Skeletal muscle tissue (tissue), 5 donors: Measurements from ENCODE around the gene VSIG10. TPM values are rescaled to one million over a fixed set of nuclear protein-coding genes. Genes with fewer than 3 reads are reported as not detected.
"Not testable (repeated sequence)": the region's sequence is repeated elsewhere in the genome, so short reads cannot be mapped to it uniquely, and the experiment has no call there.

ENCODE experiments used
- H3K27ac ChIP-seq: one replicate; pipeline ENCODE4 v1.7.0; 2013; ENCODE audit warnings: mild to moderate bottlenecking, low read depth, low read length, inconsistent platforms
- H3K27me3 ChIP-seq, 3 donors: one replicate each; pipeline ENCODE4 v1.7.0; 2013; ENCODE audit warnings: low read length in 3 of 3; ENCODE audit not compliant: control insufficient read depth in 3 of 3, insufficient read depth in 3 of 3
- H3K36me3 ChIP-seq, 3 donors: one replicate each; pipeline ENCODE4 v1.7.0; 2013; ENCODE audit warnings: low read length in 3 of 3; ENCODE audit not compliant: control insufficient read depth in 3 of 3, insufficient read depth in 3 of 3
- H3K4me1 ChIP-seq, 3 donors: one replicate each; pipeline ENCODE4 v1.7.0; 2013; ENCODE audit warnings: low read length in 3 of 3, mild to moderate bottlenecking in 3 of 3; ENCODE audit not compliant: control insufficient read depth in 3 of 3, insufficient read depth in 3 of 3
- H3K4me3 ChIP-seq, 3 donors: one replicate each; pipeline ENCODE4 v1.7.0; 2013; ENCODE audit warnings: low read length in 3 of 3
- H3K9ac ChIP-seq, 3 donors: one replicate each; pipeline ENCODE4 v1.7.0; 2013; ENCODE audit warnings: low read length in 3 of 3, mild to moderate bottlenecking in 3 of 3, moderate library complexity in 2 of 3, low read depth in 1 of 3
- H3K9me3 ChIP-seq, 3 donors: one replicate each; pipeline ENCODE4 v1.7.0; 2013; ENCODE audit warnings: low read length in 3 of 3; ENCODE audit not compliant: control insufficient read depth in 3 of 3
- small RNA-seq: library from RNA; depleted of rRNA; stranded (forward); fragments of <200 nt; gene quantifications from one replicate; pipeline ENCODE3, GENCODE V24; 2014
- total RNA-seq: library from RNA; depleted of rRNA; stranded (reverse); fragments of >200 nt; gene quantifications from one replicate; pipeline ENCODE4 v1.2.3, GENCODE V29; 2014
- donor health status: Osteomylitis.

The VSIG10 gene
- total RNA-seq, 1 donor from 2014 or later: 20.4 TPM

DNA sequence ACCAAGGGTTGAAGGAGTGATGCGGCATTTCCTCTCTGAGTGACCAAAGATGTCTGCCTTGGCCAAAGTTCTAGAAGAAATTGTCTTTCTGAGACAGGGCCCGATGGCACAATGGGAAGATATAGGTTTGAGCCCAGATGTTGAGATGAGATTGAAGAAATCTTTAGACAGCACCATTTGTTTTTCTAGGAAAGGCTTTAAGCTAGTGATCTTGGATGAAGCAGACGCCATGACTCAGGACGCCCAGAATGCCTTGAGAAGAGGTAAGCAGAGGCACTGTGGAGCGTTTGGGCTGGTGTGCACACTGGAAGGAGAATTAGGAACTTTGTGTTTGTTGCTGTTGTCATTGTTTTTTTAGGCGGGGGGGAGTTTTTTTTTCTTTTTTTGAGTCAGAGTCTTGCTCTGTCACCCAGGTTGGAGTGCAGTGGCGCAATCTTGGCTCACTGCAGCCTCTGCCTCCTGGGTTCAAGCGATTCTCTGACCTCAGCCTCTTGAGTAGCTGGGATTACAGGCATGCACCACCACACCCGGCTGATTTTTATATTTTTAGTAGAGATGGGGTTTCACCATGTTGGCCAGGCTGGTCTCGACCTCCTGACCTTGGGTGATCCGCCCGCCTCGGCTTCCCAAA is 81.6 kb downstream of the VSIG10 start:
- not testable (repeated sequence) for H3K9me3 ChIP-seq
- peaks cover 15 to 42% (median 38%) of the 10 kb centered on the region in 3 donors for H3K36me3 ChIP-seq

DNA sequence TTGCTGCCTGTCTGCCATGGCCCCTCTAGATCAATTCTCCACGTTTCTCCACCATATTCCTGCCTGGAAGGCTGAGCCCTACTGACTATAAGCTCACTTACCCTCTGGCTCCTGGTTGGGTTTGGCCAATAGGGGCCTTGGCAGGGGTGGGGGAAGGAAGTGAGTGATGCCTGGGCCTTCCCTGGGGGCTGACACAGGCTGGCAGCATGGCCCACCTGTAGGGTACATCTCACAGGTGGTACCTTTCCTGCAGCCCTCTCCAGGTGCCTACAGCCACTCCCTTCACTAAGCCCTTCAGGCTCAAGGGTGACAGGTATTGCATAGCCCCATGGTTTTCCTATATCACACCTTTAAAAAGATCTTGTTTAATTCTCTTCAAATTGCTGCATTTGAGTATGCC is 83.8 kb downstream of the VSIG10 start:
- Histone ChIP-seq H3K36me3 (peaks cover 3 to 25% (median 19%) of the 10 kb centered on the region in 3 donors), H3K9me3 (no peaks in the 10 kb centered on the region), H3K9ac (no peak overlapping the region), H3K27ac (no peak overlapping the region), H3K4me1 (peaks cover 8 to 10% (median 9%) of the 10 kb centered on the region in 3 donors), H3K27me3 (no peaks in the 10 kb centered on the region), H3K4me3 (no peak overlapping the region)

More for the DNA sequence above, 81.6 kb downstream of the VSIG10 start:
- not testable (repeated sequence) for H3K4me1 ChIP-seq, H3K27me3 ChIP-seq, H3K27ac ChIP-seq, H3K4me3 ChIP-seq, H3K9ac ChIP-seq

DNA sequence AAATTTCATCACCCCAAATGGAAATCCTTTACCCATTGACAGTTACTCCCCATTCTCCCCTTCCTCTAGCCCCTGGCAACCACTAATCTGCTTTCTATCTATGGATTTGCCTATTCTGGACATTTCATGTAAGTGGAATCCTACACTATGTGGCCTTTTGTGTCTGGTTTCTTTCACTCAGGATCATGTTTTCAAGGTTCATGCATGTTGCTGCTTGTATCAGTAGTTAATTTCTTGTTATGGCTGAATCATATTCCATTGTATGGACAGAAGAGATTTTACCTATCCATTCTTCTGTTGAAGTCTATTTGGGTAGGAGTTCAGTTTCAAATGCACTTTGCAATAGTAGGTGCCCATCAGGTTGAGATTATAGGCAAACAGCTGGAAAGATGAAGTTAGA is 85.9 kb downstream of the VSIG10 start:
- no peak overlapping the region for H3K9ac ChIP-seq
- H3K36me3 ChIP-seq: peaks cover 0 to 21% (median 14%) of the 10 kb centered on the region in 3 donors
- no peak overlapping the region for H3K27ac ChIP-seq
- H3K27me3 ChIP-seq: no peaks in the 10 kb centered on the region
- H3K4me3 ChIP-seq: no peak overlapping the region
- no peaks in the 10 kb centered on the region for H3K9me3 ChIP-seq
- H3K4me1 ChIP-seq: peaks cover 8 to 10% (median 9%) of the 10 kb centered on the region in 3 donors

DNA sequence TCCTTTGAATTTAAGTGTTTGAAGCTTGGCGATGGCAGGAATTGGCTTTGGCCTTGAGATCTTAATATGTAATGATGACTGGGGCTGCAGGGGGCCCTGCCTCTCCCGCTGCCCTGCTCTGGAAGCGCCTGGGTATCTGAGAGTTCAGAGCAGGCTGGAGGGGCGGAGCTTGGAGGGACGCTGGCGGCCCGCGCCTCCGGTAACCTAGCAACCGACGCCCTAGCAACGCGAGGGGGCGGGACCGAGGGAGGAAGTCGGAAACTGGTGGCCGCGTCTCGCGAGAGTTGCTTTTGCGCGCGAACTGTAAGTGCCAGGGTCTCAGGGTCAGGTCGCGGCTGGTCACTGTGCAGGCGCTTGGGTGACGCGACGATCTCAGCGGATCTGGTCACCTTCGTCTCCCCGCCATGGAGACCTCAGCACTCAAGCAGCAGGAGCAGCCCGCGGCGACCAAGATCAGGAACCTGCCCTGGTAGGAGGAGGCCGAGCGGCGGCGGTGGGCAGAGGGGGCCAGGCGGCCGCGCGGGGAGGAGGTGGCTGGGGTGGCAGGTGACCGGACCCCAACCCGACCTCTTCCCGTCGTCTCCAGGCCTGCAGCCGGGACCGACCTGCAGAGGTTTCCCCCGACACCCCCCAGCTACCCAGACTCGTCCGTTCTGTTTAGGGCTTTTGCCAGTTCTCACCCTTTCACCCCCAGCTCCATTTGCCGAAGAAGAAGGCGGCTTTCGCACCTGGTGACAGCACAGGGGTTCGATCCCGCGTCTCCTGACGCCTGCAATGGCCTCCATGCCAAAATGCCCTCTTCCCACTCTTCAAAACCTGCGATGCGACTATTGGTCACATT is 87.2 kb downstream of the VSIG10 start, which contains the start of gene RFC5:
TSS of gene RFC5 (plus strand) at position 280 of the 841 bp plus-strand sequence. CDS start at position 405, 125 bp downstream.
- Histone ChIP-seq H3K27ac (no peak within 1 kb of the TSS), H3K4me3 (peak within 1 kb of the TSS; percentile 88 to 97 (median 90)), H3K27me3 (no peaks in the 10 kb centered on the region), H3K4me1 (peaks cover 8 to 10% (median 9%) of the 10 kb centered on the region in 3 donors), H3K9me3 (no peaks in the 10 kb centered on the region), H3K36me3 (peaks cover 0 to 16% (median 13%) of the 10 kb centered on the region in 3 donors), H3K9ac (peak within 1 kb of the TSS; percentile 84 to 88 (median 86))

DNA sequence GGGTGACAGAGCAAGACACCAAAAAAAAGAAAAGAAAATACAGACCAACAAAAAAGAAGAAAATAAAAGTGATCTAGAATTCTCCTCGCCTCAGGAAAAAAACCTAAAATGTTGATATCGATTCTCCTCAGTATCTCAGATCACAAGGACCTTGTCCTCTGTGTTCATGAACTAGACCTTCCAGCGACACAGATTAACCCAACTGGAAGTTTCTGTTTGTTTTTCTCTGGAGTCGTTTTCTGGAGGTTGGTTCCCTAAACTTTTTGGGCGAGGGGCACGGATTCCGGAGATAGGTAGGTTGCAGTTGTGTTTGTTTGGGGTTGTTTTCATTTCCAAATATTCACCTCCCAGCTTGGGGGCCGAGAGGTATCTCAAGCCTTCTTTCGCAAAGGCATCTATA is 87.9 kb downstream of the VSIG10 start:
- Histone ChIP-seq H3K27ac (no peak overlapping the region), H3K27me3 (no peaks in the 10 kb centered on the region)

DNA sequence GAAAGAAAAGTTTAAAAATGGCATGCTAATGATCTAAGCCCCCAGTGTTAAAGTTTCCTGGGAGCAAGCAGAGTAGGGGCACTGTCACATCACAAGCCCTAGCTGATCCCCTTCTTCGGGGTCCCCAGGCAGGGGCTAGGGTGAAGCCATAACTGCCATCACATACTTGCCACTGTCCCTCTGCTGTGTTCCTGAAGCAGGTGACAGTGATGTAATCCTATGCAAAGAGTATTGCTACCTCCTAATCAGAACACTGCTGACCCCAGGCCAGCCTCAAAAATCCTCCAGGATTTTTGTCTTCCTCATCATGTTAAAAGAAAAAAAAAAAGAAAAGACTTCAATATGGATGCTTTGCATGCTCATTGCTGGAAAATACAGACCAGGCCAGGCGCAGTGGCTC is 88.5 kb downstream of the VSIG10 start:
- H3K27me3 ChIP-seq: no peaks in the 10 kb centered on the region
- H3K4me3 ChIP-seq: no peak overlapping the region
- H3K4me1 ChIP-seq: peaks cover 8 to 10% (median 9%) of the 10 kb centered on the region in 3 donors
- H3K9ac ChIP-seq: no peak overlapping the region
- peaks cover 0 to 14% (median 13%) of the 10 kb centered on the region in 3 donors for H3K36me3 ChIP-seq
- H3K27ac ChIP-seq: no peak overlapping the region
- H3K9me3 ChIP-seq: no peaks in the 10 kb centered on the region

More for the DNA sequence above, 87.9 kb downstream of the VSIG10 start:
- peaks cover 8 to 10% (median 9%) of the 10 kb centered on the region in 3 donors for H3K4me1 ChIP-seq
- H3K4me3 ChIP-seq: peak overlapping the region in 2 of 3 donors; percentile 88 to 90
- no peaks in the 10 kb centered on the region for H3K9me3 ChIP-seq
- peaks cover 0 to 16% (median 13%) of the 10 kb centered on the region in 3 donors for H3K36me3 ChIP-seq
- no peak overlapping the region for H3K9ac ChIP-seq

Small RNA genes lying within 50 kb of the gene (small RNA-seq; reads per million reads assigned to genes)
- not detected for gene AC131159.1

Other genes with a start within 250 kb of the VSIG10 start
- under 0.01 TPM for gene KSR2, start 135.0 kb downstream of the VSIG10 start, total RNA-seq
- 16.7 TPM for gene RFC5, start 87.3 kb downstream of the VSIG10 start, total RNA-seq
- gene WSB2, start 42.8 kb downstream of the VSIG10 start, total RNA-seq: 96.6 TPM
- 124 TPM for gene PEBP1, start 32.1 kb upstream of the VSIG10 start, total RNA-seq